Activated CD4-positive, alpha-beta T cell treated with anti-CD3 and anti-CD28 coated beads, Interleukin-2, amount 10 ng/mL, durations not matched to agents 7 days and 5 days (primary cell): ENCODE results near the gene ARFRP1. TPM values are rescaled to one million over a fixed set of nuclear protein-coding genes. Genes with fewer than 3 reads are reported as not detected.
"Not testable (repeated sequence)": the region's sequence is repeated elsewhere in the genome, so short reads cannot be mapped to it uniquely, and the experiment has no call there.

Experiments used
- CTCF ChIA-PET: fragments of 350-600 bp; sonication (Branson Sonifier 250); formaldehyde crosslinking; loops from one replicate; lab custom pipeline; 2021; ENCODE audit warnings: antibody characterized with exemption; lab: Charles Lee
- POLR2A ChIA-PET: fragments of 350-600 bp; sonication (Branson Sonifier 250); formaldehyde crosslinking; loops from one replicate; lab custom pipeline; 2021; ENCODE audit warnings: antibody characterized with exemption; lab: Charles Lee
- DNase-seq: peaks from one replicate; pipeline ENCODE4 v3.0.0-alpha.2; 2020
- H3K27ac Mint-ChIP-seq: one replicate; pipeline ENCODE4 v1.8.0; 2021; ENCODE audit warnings: mild to moderate bottlenecking, moderate library complexity, mixed read lengths
- H3K27me3 Mint-ChIP-seq: one replicate; pipeline ENCODE4 v1.8.0; 2021; ENCODE audit warnings: mixed read lengths
- H3K36me3 Mint-ChIP-seq: one replicate; pipeline ENCODE4 v1.8.0; 2021; ENCODE audit warnings: low read depth, mixed read lengths
- H3K4me1 Mint-ChIP-seq: one replicate; pipeline ENCODE4 v1.8.0; 2021; ENCODE audit warnings: mixed read lengths
- H3K4me3 Mint-ChIP-seq: one replicate; pipeline ENCODE4 v1.8.0; 2021; ENCODE audit warnings: mild to moderate bottlenecking, moderate library complexity, mixed read lengths
- H3K9me3 Mint-ChIP-seq: one replicate; pipeline ENCODE4 v1.8.0; 2021; ENCODE audit warnings: mixed read lengths
- total RNA-seq, 2 experiments: library from RNA; stranded (reverse); gene quantifications; one replicate each; pipeline ENCODE4 v1.2.3, GENCODE V29; 2021

Gene ARFRP1
- total RNA-seq, 2 experiments from 2014 or later: 52.7 to 64.5 TPM

DNA sequence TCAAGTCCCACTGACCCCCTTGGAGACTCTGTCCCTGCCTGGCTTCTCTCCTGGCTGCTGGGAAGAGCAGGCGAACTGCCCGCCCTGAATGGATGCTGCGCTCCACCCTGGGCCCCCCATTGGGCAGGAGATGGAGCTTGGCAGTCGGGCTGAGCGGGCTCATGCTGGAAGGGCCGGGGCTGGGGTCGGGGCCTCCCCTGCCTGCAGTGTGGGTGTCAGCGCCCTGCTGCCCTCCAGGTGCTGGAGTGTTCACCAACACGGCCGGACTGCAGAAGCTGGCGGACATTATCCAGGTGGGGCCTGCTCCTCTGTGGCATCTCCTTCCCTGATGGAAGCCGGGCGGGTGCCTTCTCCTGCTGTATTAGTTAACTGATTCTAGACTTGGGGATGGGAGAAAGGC lies 27.3 kb downstream of the ARFRP1 start:
- Mint-ChIP-seq H3K4me1 (no peaks in the 10 kb centered on the region), H3K9me3 (no peaks in the 10 kb centered on the region), H3K27me3 (no peaks in the 10 kb centered on the region), H3K27ac (no peak overlapping the region), H3K4me3 (no peak overlapping the region), H3K36me3 (peaks cover 4% of the 10 kb centered on the region)
- ChIA-PET CTCF (interaction anchor here (1.2 kb wide), 1 partner anchor 12 kb away, joined by 5 read pairs; no protein-coding TSS in a partner anchor), POLR2A (no interaction called here)
- no peak for DNase-seq

DNA sequence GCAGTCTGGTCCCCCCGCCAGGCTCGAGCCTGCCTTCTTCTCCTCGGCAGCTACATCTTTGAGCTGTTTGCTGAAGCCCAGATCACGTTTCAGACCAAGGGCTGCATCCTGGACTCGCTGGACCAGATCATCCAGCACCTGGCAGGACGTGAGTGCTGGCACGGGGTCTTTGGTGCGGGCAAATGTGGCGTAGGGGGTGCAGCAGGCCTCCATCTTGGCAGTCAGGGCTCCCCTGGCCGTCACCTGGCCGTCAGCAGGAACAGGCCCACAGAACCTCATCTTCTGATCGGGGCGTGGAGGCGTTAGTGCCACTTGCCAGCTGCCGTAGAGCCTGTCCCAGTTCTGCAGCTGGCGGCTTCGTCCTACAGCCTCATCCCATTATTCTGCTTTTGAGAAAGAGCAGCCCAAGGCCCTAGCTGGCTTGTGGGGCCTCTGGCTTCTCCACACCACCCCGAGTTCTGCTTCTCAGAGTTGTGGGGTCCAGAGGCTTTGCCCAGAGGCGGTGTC lies 27.9 kb downstream of the ARFRP1 start:
- Mint-ChIP-seq H3K36me3 (peaks cover 4% of the 10 kb centered on the region), H3K27ac (no peak overlapping the region)
- CTCF ChIA-PET: interaction anchor here (0.7 to 1.2 kb wide), 3 partner anchors 9 to 16 kb away, joined by 3 to 5 read pairs (median 4); partner anchors contain the start of gene TNFRSF6B

DNA sequence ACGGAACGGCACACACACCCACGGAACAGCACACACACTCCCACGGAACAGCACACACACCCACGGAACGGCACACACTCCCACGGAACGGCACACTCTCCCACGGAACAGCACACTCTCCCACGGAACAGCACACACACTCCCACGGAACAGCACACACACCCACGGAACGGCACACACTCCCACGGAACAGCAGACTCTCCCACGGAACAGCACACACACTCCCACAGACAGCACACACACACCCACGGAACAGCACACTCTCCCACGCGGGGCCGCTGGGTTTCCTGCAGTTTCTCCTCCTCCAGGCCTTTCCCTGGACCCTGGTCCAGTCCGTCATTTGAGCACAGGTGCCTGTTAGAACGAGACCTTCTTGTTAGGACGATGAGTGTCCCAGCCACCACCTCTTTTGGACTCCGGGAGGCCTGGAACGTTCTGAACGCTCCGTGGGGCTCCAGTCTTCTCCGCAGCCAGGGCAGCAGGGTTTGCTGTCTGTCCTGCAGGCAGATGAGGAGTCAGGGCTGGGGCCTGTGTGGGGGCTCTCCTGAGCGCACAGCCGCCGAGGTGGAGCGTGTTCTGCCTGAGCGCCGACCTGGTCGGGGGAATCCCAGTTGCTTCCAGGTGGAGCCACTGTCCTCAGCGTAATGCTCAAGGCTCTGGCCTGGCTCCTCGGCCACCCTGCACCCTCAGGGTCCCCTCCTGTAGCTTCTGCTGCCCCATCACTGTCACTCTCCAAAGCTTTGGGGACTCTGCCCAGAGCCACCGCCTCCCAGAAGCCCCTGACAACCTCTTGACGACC lies 28.9 kb downstream of the ARFRP1 start:
- Mint-ChIP-seq H3K36me3 (peaks cover 4% of the 10 kb centered on the region), H3K27me3 (no peaks in the 10 kb centered on the region), H3K27ac (no peak overlapping the region), H3K4me1 (no peaks in the 10 kb centered on the region), H3K9me3 (no peaks in the 10 kb centered on the region), H3K4me3 (no peak overlapping the region)
- DNase-seq: no peak
- ChIA-PET POLR2A (no interaction called here), CTCF (interaction anchor here (1.2 kb wide), 1 partner anchor 10 kb away, joined by 5 read pairs; no protein-coding TSS in a partner anchor)

More for the DNA sequence above, 27.9 kb downstream of the ARFRP1 start:
- POLR2A ChIA-PET: no interaction called here
- Mint-ChIP-seq H3K4me3 (no peak overlapping the region), H3K4me1 (no peaks in the 10 kb centered on the region), H3K27me3 (no peaks in the 10 kb centered on the region), H3K9me3 (no peaks in the 10 kb centered on the region)
- DNase-seq: no peak

DNA sequence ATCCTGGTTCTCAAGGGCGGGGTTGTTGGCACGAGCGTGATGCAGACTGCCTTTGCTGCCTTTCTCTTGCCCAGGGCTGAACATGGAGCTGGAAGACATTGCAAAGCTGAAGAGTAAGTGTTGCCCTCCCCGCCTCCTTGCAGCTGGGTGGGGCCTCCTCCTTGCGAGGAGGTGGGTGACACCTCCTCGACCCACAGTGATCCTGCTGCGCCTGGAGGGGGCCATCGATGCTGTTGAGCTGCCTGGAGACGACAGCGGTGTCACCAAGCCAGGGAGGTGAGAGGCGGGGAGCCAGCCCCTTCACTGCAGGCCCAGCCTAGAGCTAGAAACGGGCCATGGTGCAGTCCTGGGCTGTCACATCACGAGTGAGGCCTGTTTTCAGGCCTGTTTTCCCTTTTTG lies 29.7 kb downstream of the ARFRP1 start:
- Mint-ChIP-seq H3K36me3 (peaks cover 5% of the 10 kb centered on the region), H3K4me3 (no peak overlapping the region), H3K9me3 (no peaks in the 10 kb centered on the region), H3K27me3 (no peaks in the 10 kb centered on the region), H3K27ac (no peak overlapping the region), H3K4me1 (no peaks in the 10 kb centered on the region)
- ChIA-PET POLR2A (no interaction called here), CTCF (interaction anchor here (0.8 kb wide), 1 partner anchor 45 kb away, joined by 3 read pairs; no protein-coding TSS in a partner anchor)
- DNase-seq: no peak

DNA sequence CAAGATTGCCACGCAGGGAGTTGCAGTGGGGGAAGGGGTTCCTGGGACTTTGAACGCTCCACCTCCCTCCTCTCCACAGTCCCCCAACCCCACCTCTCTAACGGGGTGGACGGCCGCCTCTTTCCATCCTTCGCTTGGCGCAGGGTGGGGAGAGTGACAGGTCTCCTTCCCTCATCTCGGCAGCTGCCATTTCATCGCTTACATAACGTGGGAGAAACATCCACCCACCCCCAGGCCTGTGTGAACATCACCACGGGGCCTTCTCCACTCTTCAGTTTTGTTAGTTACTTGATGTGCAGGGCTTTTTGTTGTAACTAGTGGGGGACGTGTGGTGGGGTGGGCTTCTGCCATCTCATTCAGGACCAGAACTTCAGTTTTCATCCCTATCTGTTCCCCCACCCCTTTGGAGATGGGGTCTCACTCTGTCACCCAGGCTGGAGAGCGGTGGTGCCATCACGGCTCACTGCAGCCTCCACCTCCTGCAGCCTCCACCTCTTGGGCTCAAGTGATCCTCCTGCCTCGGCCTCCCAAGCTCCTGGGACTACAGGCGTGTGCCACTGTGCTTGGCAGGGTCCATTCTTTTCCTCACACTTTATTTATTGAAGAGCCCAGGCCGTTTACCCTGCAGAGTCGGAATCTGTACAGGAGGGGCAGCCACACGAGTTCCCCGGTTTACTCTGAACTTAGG lies 32.0 kb downstream of the ARFRP1 start:
- no peak overlapping the region for H3K4me3 Mint-ChIP-seq
- no peaks in the 10 kb centered on the region for H3K9me3 Mint-ChIP-seq
- H3K4me1 Mint-ChIP-seq: no peaks in the 10 kb centered on the region
- H3K36me3 Mint-ChIP-seq: peaks cover 9% of the 10 kb centered on the region
- ChIA-PET POLR2A (no interaction called here), CTCF (no interaction called here)
- no peak for DNase-seq
- no peak overlapping the region for H3K27ac Mint-ChIP-seq
- no peaks in the 10 kb centered on the region for H3K27me3 Mint-ChIP-seq

DNA sequence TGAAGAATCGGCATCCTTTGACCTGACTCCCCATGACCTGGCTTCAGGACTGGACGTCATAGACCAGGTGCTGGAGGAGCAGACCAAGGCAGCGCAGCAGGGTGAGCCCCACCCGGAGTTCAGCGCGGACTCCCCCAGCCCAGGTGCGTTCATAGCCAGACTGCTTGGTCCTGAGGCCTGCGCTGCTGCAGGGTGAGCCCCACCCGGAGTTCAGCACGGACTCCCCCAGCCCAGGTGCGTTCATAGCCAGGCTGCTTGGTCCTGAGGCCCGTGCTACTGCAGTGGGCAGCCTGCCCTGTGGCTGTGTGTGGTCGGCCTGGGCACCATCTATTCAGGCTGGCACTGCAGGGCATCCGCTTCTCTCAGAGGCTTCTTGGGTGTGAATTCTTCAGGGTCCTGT lies 33.8 kb downstream of the ARFRP1 start:
- no peaks in the 10 kb centered on the region for H3K9me3 Mint-ChIP-seq
- DNase-seq: no peak
- H3K36me3 Mint-ChIP-seq: peaks cover 10% of the 10 kb centered on the region
- POLR2A ChIA-PET: no interaction called here
- no peaks in the 10 kb centered on the region for H3K27me3 Mint-ChIP-seq
- H3K4me3 Mint-ChIP-seq: no peak overlapping the region
- H3K27ac Mint-ChIP-seq: no peak overlapping the region
- CTCF ChIA-PET: interaction anchor here (1.4 kb wide), 1 partner anchor 8 kb away, joined by 5 read pairs; no protein-coding TSS in a partner anchor
- H3K4me1 Mint-ChIP-seq: no peaks in the 10 kb centered on the region

DNA sequence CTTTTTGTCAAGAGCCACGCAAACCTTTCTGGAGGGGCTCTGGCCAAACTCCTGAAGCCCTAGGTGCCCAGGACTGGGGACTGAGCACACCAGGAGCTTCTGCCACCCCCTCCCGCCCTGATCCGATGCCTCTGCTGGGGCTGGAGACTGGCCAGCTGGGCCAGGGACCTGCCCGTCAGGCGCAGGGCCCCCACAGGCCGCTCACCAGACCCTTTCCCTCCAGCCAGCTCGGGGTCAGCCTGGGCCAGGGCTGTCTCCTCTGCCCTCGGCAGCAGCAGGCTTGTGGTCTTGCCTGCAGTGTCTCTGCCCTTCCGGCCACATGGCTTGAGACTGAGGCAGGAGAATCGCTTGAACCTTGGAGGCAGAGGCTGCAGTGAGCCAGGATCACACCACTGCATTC lies 35.1 kb downstream of the ARFRP1 start:
- Mint-ChIP-seq H3K9me3 (no peaks in the 10 kb centered on the region), H3K36me3 (peaks cover 19% of the 10 kb centered on the region), H3K4me3 (no peak overlapping the region), H3K4me1 (no peaks in the 10 kb centered on the region), H3K27ac (no peak overlapping the region), H3K27me3 (no peaks in the 10 kb centered on the region)
- ChIA-PET CTCF (interaction anchor here (1.4 kb wide), 1 partner anchor 9 kb away, joined by 5 read pairs; no protein-coding TSS in a partner anchor), POLR2A (no interaction called here)
- no peak for DNase-seq

DNA sequence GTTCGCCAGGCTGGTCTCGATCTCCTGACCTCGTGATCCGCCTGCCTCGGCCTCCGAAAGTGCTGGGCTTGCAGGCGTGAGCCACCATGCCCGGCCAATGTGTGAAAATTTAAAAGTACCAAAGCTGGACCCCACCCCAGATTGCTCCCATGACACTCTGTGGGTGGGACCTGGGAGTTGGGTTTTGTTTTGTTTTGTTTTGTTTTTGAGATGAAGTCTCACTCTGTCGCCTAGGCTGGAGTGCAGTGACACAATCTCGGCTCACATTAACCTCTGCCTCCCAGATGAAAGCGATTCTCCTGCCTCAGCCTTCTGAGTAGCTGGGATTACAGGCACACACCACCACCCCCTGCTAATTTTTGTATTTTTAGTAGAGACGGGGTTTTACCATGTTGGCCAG lies 36.1 kb downstream of the ARFRP1 start:
- DNase-seq, H3K9me3 Mint-ChIP-seq, H3K27me3 Mint-ChIP-seq, H3K27ac Mint-ChIP-seq, POLR2A ChIA-PET, H3K4me3 Mint-ChIP-seq, H3K4me1 Mint-ChIP-seq, CTCF ChIA-PET: not testable (repeated sequence)
- H3K36me3 Mint-ChIP-seq: peaks cover 19% of the 10 kb centered on the region

DNA sequence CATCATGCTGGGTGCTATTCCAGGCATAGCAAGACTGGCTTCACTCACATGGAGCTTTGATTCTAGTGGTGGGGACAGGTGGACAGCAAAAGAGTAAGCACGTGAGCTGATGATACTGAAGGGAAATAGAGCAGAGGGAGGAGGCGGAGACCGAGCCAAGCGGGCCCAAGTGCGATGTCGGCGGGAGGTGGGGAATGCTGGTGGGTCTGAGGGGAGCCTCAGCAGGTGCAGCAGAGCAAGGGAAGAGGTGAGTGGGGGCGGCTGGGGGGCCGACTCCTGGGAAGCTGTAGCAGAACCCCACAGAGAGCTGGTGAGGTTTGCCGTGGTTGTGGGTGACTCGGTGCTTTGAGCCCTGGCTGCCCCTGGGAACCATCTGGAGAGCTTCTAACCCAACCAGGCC lies 39.4 kb downstream of the ARFRP1 start:
- DNase-seq: no peak
- Mint-ChIP-seq H3K27me3 (no peaks in the 10 kb centered on the region), H3K4me1 (no peaks in the 10 kb centered on the region), H3K36me3 (peaks cover 13% of the 10 kb centered on the region), H3K27ac (no peak overlapping the region), H3K9me3 (no peaks in the 10 kb centered on the region), H3K4me3 (no peak overlapping the region)
- ChIA-PET CTCF (interaction anchor here (0.8 to 1.4 kb wide), 4 partner anchors 10 to 69 kb away, joined by 4 to 7 read pairs (median 6); partner anchors contain the start of gene RTEL1), POLR2A (no interaction called here)

DNA sequence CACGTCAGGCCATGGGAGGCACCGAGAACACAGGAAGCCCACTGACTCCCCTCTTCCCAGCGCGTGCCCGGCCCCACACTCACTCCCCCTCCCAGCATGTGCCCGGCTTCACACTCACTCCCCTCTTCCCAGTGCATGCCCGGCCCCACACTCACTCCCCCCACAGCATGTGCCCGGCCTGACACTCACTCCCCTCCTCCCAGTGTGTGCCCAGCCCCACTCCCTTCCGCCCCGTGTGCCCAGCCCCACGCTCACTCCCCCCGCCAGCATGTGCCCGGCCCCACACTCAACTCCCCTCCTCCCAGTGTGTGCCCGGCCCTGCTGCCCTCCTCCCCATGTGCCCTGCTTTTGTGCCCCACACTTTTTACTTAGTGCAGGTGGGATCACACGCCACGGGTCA lies 39.9 kb downstream of the ARFRP1 start:
- peaks cover 13% of the 10 kb centered on the region for H3K36me3 Mint-ChIP-seq
- no peak for DNase-seq
- no peaks in the 10 kb centered on the region for H3K9me3 Mint-ChIP-seq
- ChIA-PET POLR2A (no interaction called here), CTCF (interaction anchor here (0.8 to 1.2 kb wide), 2 partner anchors 33 to 68 kb away, joined by 4 to 7 read pairs; no protein-coding TSS in a partner anchor)
- H3K27me3 Mint-ChIP-seq: no peaks in the 10 kb centered on the region
- H3K4me3 Mint-ChIP-seq: no peak overlapping the region
- H3K4me1 Mint-ChIP-seq: no peaks in the 10 kb centered on the region
- H3K27ac Mint-ChIP-seq: no peak overlapping the region

DNA sequence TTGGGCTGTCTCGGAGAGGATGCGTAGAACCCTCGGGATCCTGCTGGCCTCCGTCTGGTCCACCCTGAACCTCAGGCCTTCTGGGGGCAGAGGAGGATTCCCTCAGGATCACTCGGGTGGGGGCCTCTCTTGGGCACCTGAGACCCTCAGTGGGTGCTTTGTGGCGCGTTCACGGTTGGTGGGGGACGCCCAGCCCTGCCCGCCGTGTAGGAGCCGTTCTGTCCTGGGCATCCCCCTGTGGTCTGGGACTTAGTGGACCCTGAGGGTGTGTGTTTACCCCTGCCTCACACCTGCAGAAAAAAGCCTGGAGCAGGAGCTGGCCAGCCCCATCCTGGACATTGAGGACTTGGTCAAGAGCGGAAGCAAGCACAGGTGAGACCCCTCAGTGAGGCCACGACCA lies 42.1 kb downstream of the ARFRP1 start:
- ChIA-PET POLR2A (no interaction called here), CTCF (interaction anchor here (0.6 kb wide), 1 partner anchor 725 kb away, joined by 4 read pairs; no protein-coding TSS in a partner anchor)
- H3K4me1 Mint-ChIP-seq: no peaks in the 10 kb centered on the region

DNA sequence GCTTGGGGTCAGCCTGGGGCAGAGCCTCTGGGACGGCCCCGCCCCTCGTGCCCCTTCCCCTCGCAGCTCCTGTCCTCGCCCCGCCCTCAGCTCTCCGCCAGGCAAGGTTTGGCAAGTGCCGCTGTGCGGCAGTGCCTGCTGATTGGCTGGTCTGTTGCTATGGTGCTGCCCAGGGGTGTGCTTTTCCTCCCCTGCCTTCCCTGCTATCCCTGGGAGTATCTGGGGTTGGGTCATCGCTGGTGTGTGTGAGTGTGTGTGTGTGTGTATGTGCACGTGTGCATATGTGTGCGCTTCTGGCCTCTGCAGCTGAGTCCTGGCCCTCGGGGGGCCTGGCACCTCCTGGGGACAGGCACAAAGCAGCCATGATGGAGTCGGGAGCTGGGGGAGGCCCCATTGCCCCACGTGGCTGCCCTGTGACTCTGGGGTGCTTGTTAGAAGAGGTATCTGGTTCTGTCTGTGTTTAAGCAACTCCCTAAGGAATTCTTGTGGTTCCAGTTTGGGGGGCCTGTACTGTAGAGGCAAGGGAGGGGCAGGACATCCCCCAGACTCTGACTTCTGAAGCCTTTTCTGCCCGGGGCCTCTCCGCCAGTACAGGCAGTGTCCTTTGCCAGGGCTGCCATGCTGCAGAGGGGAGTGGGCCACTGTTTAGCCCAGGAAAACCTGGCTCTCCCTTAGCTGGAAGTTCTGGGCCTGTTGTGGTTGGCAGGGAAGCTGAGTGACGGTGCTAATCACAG lies 42.7 kb downstream of the ARFRP1 start:
- Mint-ChIP-seq H3K36me3 (peaks cover 13% of the 10 kb centered on the region), H3K4me1 (peaks cover 5% of the 10 kb centered on the region), H3K4me3 (no peak overlapping the region), H3K27ac (no peak overlapping the region), H3K9me3 (no peaks in the 10 kb centered on the region), H3K27me3 (no peaks in the 10 kb centered on the region)
- CTCF ChIA-PET: interaction anchor here (0.6 to 1.4 kb wide), 2 partner anchors 16 to 725 kb away, joined by 3 to 4 read pairs; no protein-coding TSS in a partner anchor
- DNase-seq: no peak
- POLR2A ChIA-PET: no interaction called here

More for the DNA sequence above, 42.1 kb downstream of the ARFRP1 start:
- Mint-ChIP-seq H3K9me3 (no peaks in the 10 kb centered on the region), H3K4me3 (no peak overlapping the region), H3K27me3 (no peaks in the 10 kb centered on the region), H3K27ac (no peak overlapping the region), H3K36me3 (peaks cover 13% of the 10 kb centered on the region)
- no peak for DNase-seq
